Naive thymus-derived CD4-positive, alpha-beta T cell (primary cell): ENCODE results near the gene ABI3BP. TPM values are rescaled to one million over a fixed set of nuclear protein-coding genes. Genes with fewer than 3 reads are reported as not detected.

ENCODE experiments used
- ATAC-seq: fragments of 150-1000 bp; cut with Tn5 transposase; 2 replicates; pipeline ENCODE4 v1.10.0; 2021; ENCODE audit warnings: mild to moderate bottlenecking, moderate library complexity
- CTCF ChIA-PET: fragments of 350-600 bp; sonication (Branson Sonifier 250); formaldehyde crosslinking; loops from one replicate; lab custom pipeline; 2021; ENCODE audit warnings: antibody characterized with exemption; lab: Charles Lee
- POLR2A ChIA-PET: fragments of 350-600 bp; sonication (Branson Sonifier 250); formaldehyde crosslinking; loops from one replicate; lab custom pipeline; 2021; ENCODE audit warnings: antibody characterized with exemption, inconsistent platforms; lab: Charles Lee
- DNase-seq, 9 donors: peaks; one replicate each; pipeline versions ENCODE4 v3.0.0 to v3.0.0-alpha.2; 2020 to 2022; ENCODE audit warnings: mixed read lengths in 1 of 9
- H3K27ac ChIP-seq: one replicate; pipeline ENCODE4 v1.7.0; 2013; ENCODE audit warnings: mild to moderate bottlenecking, low read depth, low read length, moderate library complexity
- H3K27me3 ChIP-seq, 2 donors: one replicate each; pipeline ENCODE4 v1.7.0; 2013; ENCODE audit warnings: low read length in 2 of 2, mild to moderate bottlenecking in 2 of 2, moderate library complexity in 2 of 2; ENCODE audit not compliant: control insufficient read depth in 2 of 2, insufficient read depth in 2 of 2
- H3K36me3 ChIP-seq, 3 experiments: 1 replicate in 2 of 3; 2 replicates in 1 of 3; pipeline ENCODE4 v1.7.0; 2013; ENCODE audit warnings: low read length in 3 of 3, mild to moderate bottlenecking in 3 of 3, moderate library complexity in 1 of 3; ENCODE audit not compliant: insufficient read depth in 3 of 3, control insufficient read depth in 2 of 3
- H3K4me1 ChIP-seq, 2 donors: one replicate each; pipeline ENCODE4 v1.7.0; 2013; ENCODE audit warnings: low read length in 2 of 2, mild to moderate bottlenecking in 2 of 2, moderate library complexity in 1 of 2; ENCODE audit not compliant: control insufficient read depth in 2 of 2, insufficient read depth in 2 of 2
- H3K4me3 ChIP-seq: 2 replicates; pipeline ENCODE4 v1.7.0; 2013; ENCODE audit warnings: mild to moderate bottlenecking, low read length
- H3K9me3 ChIP-seq, 3 experiments: 1 replicate in 2 of 3; 2 replicates in 1 of 3; pipeline ENCODE4 v1.7.0; 2013; ENCODE audit warnings: low read length in 3 of 3; ENCODE audit not compliant: control insufficient read depth in 2 of 3
- H3K27ac Mint-ChIP-seq, 9 donors: one replicate each; pipeline ENCODE4 v1.8.0; 2020 to 2022; ENCODE audit warnings: mixed read lengths in 9 of 9, mild to moderate bottlenecking in 8 of 9, moderate library complexity in 5 of 9, inconsistent platforms in 2 of 9
- H3K27me3 Mint-ChIP-seq, 5 donors: one replicate each; pipeline ENCODE4 v1.8.0; 2021 to 2022; ENCODE audit warnings: mixed read lengths in 5 of 5, mild to moderate bottlenecking in 1 of 5
- H3K36me3 Mint-ChIP-seq, 5 donors: one replicate each; pipeline ENCODE4 v1.8.0; 2020 to 2022; ENCODE audit warnings: mixed read lengths in 5 of 5, mild to moderate bottlenecking in 3 of 5, inconsistent platforms in 1 of 5
- H3K4me1 Mint-ChIP-seq, 7 donors: one replicate each; pipeline ENCODE4 v1.8.0; 2020 to 2022; ENCODE audit warnings: mixed read lengths in 7 of 7, mild to moderate bottlenecking in 3 of 7, inconsistent platforms in 1 of 7
- H3K4me3 Mint-ChIP-seq, 10 donors: one replicate each; pipeline ENCODE4 v1.8.0; 2020 to 2022; ENCODE audit warnings: mild to moderate bottlenecking in 10 of 10, mixed read lengths in 10 of 10, moderate library complexity in 6 of 10, inconsistent platforms in 2 of 10
- H3K9me3 Mint-ChIP-seq, 11 donors: one replicate each; pipeline ENCODE4 v1.8.0; 2020 to 2022; ENCODE audit warnings: mixed read lengths in 11 of 11, mild to moderate bottlenecking in 4 of 11, inconsistent platforms in 1 of 11, moderate library complexity in 1 of 11
- intact Hi-C, 2 donors: fragments of 100-400 bp; cut with micrococcal nuclease; formaldehyde crosslinking; loops; one replicate each; pipeline ENCODE4 v1.15.1; 2023
- polyA plus RNA-seq, 2 donors: library from polyadenylated mRNA; unstranded; fragments of 300-500 nt; fragmentation: Illumina TruSeq; gene quantifications; one replicate each; pipeline ENCODE4 v1.2.3, GENCODE V29; 2021
- total RNA-seq, 6 experiments: library from RNA in 5 of 6; stranded (reverse) in 5 of 6; gene quantifications; 1 replicate in 5 of 6; 2 replicates in 1 of 6; pipeline ENCODE4 v1.2.3 and lab custom pipeline; 2021 to 2026

The ABI3BP gene
- total and polyA plus RNA-seq, 7 experiments from 2014 or later: not detected

DNA sequence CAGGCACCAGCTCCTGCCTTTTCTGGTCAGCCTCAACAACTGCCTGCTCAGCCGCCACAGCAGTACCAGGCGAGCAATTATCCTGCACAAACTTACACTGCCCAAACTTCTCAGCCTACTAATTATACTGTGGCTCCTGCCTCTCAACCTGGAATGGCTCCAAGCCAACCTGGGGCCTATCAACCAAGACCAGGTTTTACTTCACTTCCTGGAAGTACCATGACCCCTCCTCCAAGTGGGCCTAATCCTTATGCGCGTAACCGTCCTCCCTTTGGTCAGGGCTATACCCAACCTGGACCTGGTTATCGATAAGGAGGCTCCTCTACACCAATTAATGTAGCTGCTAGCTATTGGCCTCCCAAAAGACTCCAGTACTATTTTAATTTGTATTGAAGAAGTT lies 245.0 kb downstream of the ABI3BP start:
- no peaks in the 10 kb centered on the region for H3K4me1 ChIP-seq
- DNase-seq (no peak), ATAC-seq (no peak)
- H3K27ac Mint-ChIP-seq: peak overlapping the region in 1 of 9 donors; percentile 37
- H3K4me1 Mint-ChIP-seq: no peaks in the 10 kb centered on the region
- H3K4me3 ChIP-seq: no peak overlapping the region
- no peaks in the 10 kb centered on the region for H3K27me3 Mint-ChIP-seq
- peaks cover 13 to 59% (median 35%) of the 10 kb centered on the region in 5 donors for H3K36me3 Mint-ChIP-seq
- CTCF ChIA-PET: no interaction called here
- intact Hi-C loops: loop anchor here in 1 of 2 donors (10.0 kb wide), 1 partner anchor 637 kb away; no protein-coding TSS in a partner anchor
- H3K4me3 Mint-ChIP-seq: no peak overlapping the region
- no peak overlapping the region for H3K27ac ChIP-seq
- H3K36me3 ChIP-seq: peaks cover 18 to 53% (median 24%) of the 10 kb centered on the region in 3 experiments
- no peaks in the 10 kb centered on the region for H3K9me3 ChIP-seq
- no peaks in the 10 kb centered on the region for H3K9me3 Mint-ChIP-seq
- POLR2A ChIA-PET: no interaction called here
- H3K27me3 ChIP-seq: no peaks in the 10 kb centered on the region

DNA sequence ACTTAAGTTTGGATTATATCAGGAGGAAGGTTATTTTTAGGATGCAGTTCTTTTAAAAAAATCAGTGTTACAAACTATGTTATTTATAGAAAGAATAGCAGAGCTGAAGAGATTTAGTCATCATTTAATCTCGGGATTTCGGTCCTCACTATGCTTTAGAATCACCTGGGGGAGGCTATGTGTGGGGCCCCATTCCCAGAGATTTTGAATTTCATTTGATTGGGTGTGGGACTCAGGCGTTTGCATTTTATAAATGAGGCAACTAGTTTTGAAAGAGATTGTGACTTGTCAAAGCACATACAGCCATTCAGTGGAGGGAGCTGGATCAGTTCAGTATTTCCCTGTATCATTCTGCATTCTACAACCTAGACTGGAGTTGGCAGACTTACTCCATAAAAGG lies 247.1 kb downstream of the ABI3BP start:
- no peaks in the 10 kb centered on the region for H3K27me3 Mint-ChIP-seq
- no peak overlapping the region for H3K27ac Mint-ChIP-seq
- Histone ChIP-seq H3K27ac (no peak overlapping the region), H3K4me1 (no peaks in the 10 kb centered on the region), H3K4me3 (no peak overlapping the region), H3K36me3 (peaks cover 14 to 70% (median 19%) of the 10 kb centered on the region in 3 experiments), H3K9me3 (no peaks in the 10 kb centered on the region), H3K27me3 (no peaks in the 10 kb centered on the region)
- no peaks in the 10 kb centered on the region for H3K9me3 Mint-ChIP-seq
- H3K4me3 Mint-ChIP-seq: no peak overlapping the region
- ChIA-PET POLR2A (no interaction called here), CTCF (no interaction called here)
- H3K4me1 Mint-ChIP-seq: no peaks in the 10 kb centered on the region
- intact Hi-C loops: loop anchor here in 1 of 2 donors (2.0 to 10.0 kb wide), 2 partner anchors 13 to 639 kb away; no protein-coding TSS in a partner anchor
- no peak for DNase-seq
- no peak for ATAC-seq
- H3K36me3 Mint-ChIP-seq: peaks cover 12 to 67% (median 32%) of the 10 kb centered on the region in 5 donors

DNA sequence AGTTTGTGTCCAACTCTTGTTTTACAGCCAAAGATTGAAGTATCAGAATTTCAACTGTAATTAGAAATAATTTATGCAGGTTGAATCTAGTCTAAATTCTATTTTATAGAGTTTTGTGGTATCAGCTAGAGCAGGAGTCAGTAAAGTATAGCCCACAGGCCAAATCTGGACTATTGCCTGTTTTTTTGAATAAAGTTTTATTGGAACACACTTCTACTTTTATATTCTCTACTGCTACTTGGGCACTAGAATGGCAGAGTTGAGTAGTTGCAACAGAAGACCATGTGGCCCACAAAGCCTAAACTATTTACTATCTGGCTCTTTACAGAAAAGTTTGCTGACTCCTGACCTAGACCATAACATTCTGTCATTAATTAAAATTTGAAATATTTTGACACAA lies 247.6 kb downstream of the ABI3BP start:
- CTCF ChIA-PET: no interaction called here

DNA sequence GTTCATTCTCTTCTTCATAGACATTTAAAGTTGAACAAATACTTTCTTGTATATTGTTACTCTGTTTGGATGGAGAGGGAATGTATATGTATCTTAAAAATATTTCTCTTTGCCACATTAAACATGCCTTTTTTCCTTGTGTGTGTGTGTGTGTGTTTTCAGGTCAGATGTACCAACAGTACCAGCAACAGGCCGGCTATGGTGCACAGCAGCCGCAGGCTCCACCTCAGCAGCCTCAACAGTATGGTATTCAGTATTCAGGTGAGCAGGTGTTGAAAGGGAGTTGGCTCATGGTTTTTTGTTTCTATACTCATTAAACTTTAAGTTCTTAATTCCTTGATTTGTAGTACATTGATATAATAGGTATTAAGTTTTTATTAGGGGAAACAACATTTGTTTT lies 248.6 kb downstream of the ABI3BP start:
- Histone ChIP-seq H3K36me3 (peaks cover 14 to 78% (median 20%) of the 10 kb centered on the region in 3 experiments), H3K27ac (no peak overlapping the region), H3K4me1 (no peaks in the 10 kb centered on the region), H3K27me3 (no peaks in the 10 kb centered on the region), H3K4me3 (no peak overlapping the region), H3K9me3 (no peaks in the 10 kb centered on the region)
- Mint-ChIP-seq H3K4me1 (no peaks in the 10 kb centered on the region), H3K36me3 (peaks cover 8 to 59% (median 26%) of the 10 kb centered on the region in 5 donors), H3K4me3 (no peak overlapping the region), H3K27me3 (no peaks in the 10 kb centered on the region), H3K27ac (no peak overlapping the region), H3K9me3 (no peaks in the 10 kb centered on the region)
- POLR2A ChIA-PET: no interaction called here
- CTCF ChIA-PET: no interaction called here
- DNase-seq: no peak
- intact Hi-C loops: loop anchor here in 1 of 2 donors (10.0 kb wide), 1 partner anchor 640 kb away; no protein-coding TSS in a partner anchor
- ATAC-seq: no peak

More for the DNA sequence above, 247.6 kb downstream of the ABI3BP start:
- DNase-seq (no peak), ATAC-seq (no peak)
- Mint-ChIP-seq H3K27ac (no peak overlapping the region), H3K9me3 (no peaks in the 10 kb centered on the region), H3K36me3 (peaks cover 12 to 64% (median 30%) of the 10 kb centered on the region in 5 donors), H3K27me3 (no peaks in the 10 kb centered on the region), H3K4me3 (no peak overlapping the region), H3K4me1 (no peaks in the 10 kb centered on the region)
- Histone ChIP-seq H3K27ac (no peak overlapping the region), H3K9me3 (no peaks in the 10 kb centered on the region), H3K4me1 (no peaks in the 10 kb centered on the region), H3K36me3 (peaks cover 14 to 71% (median 19%) of the 10 kb centered on the region in 3 experiments), H3K27me3 (no peaks in the 10 kb centered on the region), H3K4me3 (no peak overlapping the region)
- POLR2A ChIA-PET: no interaction called here
- intact Hi-C loops: loop anchor here in 1 of 2 donors (2.0 to 10.0 kb wide), 2 partner anchors 13 to 639 kb away; no protein-coding TSS in a partner anchor

DNA sequence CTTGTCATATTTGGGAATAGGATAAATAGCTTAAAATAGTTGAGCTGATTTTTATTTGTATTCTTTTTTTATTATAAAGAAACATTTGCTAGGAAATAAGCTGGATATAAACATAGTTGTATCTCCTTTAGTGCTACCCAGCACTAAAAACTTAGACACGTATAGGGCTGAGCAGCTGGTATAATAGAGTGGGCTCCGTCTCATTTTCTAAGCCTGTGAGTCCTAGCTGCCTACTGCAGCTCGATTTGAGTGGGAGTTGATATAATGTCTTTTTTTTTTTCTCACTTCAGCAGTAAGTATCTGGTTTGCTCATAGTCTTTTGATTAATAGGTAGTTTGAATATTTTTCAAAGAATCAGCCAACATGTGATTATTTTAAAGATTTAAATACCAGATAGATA lies 249.7 kb downstream of the ABI3BP start:
- Mint-ChIP-seq H3K36me3 (peaks cover 5 to 57% (median 24%) of the 10 kb centered on the region in 5 donors), H3K9me3 (no peaks in the 10 kb centered on the region), H3K4me3 (no peak overlapping the region), H3K27me3 (no peaks in the 10 kb centered on the region), H3K4me1 (peaks cover 0 to 4% (median 0%) of the 10 kb centered on the region in 7 donors), H3K27ac (no peak overlapping the region)
- Histone ChIP-seq H3K27ac (no peak overlapping the region), H3K9me3 (no peaks in the 10 kb centered on the region), H3K36me3 (peaks cover 16 to 77% (median 20%) of the 10 kb centered on the region in 3 experiments), H3K4me1 (no peaks in the 10 kb centered on the region), H3K4me3 (no peak overlapping the region), H3K27me3 (no peaks in the 10 kb centered on the region)
- ChIA-PET CTCF (no interaction called here), POLR2A (no interaction called here)
- ATAC-seq (no peak), DNase-seq (no peak)
- intact Hi-C loops: loop anchor here in 1 of 2 donors (10.0 kb wide), 1 partner anchor 641 kb away; no protein-coding TSS in a partner anchor

DNA sequence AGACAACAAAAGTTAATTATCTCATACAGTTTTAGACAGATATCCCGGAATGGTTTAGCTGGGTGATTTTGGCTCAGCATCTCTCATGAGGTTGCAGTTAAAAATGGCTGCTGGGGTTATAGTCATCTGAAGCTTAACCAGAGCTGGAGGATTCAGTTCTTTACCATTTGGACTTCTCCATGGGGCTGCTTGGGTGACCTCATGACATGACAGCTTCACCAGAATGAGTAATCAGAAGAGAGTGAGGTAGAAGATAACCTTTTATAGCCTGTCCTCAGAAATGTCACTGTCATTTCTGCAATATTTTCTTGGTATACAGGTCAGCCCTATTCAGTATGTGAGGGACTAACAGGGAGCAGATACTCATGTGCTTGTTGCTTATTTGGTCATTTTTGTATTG lies 253.0 kb downstream of the ABI3BP start:
- Mint-ChIP-seq H3K36me3 (peaks cover 15 to 48% (median 27%) of the 10 kb centered on the region in 5 donors), H3K27me3 (no peaks in the 10 kb centered on the region), H3K9me3 (no peaks in the 10 kb centered on the region), H3K4me1 (peaks cover 0 to 11% (median 4%) of the 10 kb centered on the region in 7 donors), H3K27ac (no peak overlapping the region), H3K4me3 (no peak overlapping the region)
- ChIA-PET POLR2A (no interaction called here), CTCF (interaction anchor here (0.6 kb wide), 1 partner anchor 17 kb away, joined by 5 read pairs; no protein-coding TSS in a partner anchor)
- no peak for DNase-seq
- H3K36me3 ChIP-seq: peaks cover 3 to 87% (median 23%) of the 10 kb centered on the region in 3 experiments
- no peak for ATAC-seq
- no peak overlapping the region for H3K4me3 ChIP-seq
- H3K4me1 ChIP-seq: no peaks in the 10 kb centered on the region
- intact Hi-C loops: loop anchor here in 1 of 2 donors (10.0 kb wide), 1 partner anchor 645 kb away; no protein-coding TSS in a partner anchor
- H3K9me3 ChIP-seq: no peaks in the 10 kb centered on the region
- H3K27me3 ChIP-seq: no peaks in the 10 kb centered on the region
- H3K27ac ChIP-seq: no peak overlapping the region
